Activated naive CD4-positive, alpha-beta T cell (primary cell): Measurements from ENCODE around the gene NTN3.

Experiments used
- DNase-seq, 4 experiments: peaks; one replicate each; lab custom pipeline; 2025; lab: John Stamatoyannopoulos, UW

The NTN3 gene

DNA sequence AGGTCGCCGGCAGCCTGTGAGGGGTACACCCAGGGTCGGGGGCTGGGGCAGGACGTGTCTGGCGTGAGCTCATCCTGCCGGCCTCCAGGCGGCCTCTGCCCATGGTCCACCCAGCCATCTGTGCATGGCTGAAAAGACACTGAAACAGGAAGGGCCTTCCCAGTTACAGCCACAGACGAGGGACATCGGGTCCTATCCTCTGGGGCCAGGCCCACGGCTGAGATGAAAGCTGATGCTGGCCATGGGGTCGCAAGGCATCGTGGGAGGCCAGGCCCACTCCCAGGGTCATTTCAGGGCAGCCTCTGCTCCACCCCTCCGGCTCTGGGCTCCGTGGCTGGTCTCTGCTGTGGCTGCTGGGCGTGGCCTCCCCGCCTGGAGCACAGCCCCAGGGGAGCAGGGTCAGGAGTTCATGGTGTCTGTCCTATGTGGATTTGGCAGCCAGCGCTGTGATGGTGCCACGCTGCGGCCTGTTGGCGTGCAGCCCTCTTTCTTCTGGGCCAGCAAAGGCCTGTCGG lies 26.1 kb downstream of the NTN3 start:
- no peak for DNase-seq

DNA sequence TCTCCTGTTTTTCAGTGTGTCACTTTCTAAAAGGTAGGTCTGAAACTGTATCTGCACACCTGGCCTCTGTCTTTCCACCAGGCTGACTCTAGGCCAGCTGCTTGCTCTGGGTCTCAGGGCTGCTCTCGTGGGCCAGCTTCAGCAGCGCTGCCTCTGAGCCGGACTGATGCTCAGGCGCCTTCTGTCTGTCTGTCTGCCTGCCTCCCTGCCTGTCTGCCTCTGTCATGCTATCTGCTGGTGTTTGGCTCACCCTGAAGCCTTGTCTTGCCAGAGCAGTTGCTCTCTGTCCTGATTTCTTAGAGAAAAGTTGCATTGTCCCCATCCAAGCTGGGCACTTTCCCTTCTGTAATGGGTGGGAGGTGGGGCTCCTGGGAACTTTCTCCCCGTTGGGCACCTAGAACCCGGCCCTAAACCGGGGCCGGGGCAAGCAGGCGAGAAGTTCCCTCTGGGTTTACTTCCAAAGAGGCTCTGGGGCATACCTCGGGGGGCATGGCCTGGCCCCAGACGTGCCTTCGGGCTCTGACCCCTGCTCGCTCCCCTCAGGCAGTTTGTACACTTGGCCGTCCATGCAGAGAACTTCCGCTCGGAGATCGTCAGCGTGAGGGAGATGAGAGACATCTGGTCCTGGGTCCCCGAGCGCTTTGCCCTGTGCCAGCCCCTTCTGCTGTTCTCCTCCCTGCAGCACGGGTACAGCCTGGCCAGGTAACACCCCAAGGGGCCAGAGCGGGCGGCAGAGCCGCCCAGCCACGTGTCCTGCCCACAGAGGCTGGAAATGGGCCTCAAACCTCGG lies 26.8 kb downstream of the NTN3 start:
- DNase-seq = no peak

GRCh38 chr16:2498531-2499253 lies 27.6 kb downstream of the NTN3 start:
- DNase-seq = no peak

DNA sequence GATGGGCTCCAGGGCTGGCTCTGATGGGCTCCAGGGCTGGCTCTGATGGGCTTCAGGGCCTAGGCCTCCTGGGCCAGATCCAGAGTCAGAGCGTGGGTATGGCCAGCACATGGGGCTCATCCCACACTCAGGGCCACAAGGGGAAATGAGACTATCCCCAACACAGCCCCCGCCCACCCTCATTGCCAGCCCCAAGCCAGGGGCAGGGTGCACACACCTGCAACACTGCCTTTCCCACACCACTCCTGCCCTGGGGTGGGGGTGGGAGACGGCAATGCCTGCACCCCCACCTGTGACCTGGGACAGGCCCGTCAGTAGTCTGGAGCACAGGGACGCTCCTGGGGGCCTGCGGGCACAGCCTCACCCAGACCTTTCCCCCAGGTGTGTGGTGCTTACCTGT lies 28.4 kb downstream of the NTN3 start:
- DNase-seq = no peak

- DNase-seq = no peak
Observed at GRCh38 chr16:2499890-2500429, 28.9 kb downstream of the NTN3 start.

- DNase-seq = no peak
Observed at GRCh38 chr16:2500430-2500917, 29.4 kb downstream of the NTN3 start.

DNA sequence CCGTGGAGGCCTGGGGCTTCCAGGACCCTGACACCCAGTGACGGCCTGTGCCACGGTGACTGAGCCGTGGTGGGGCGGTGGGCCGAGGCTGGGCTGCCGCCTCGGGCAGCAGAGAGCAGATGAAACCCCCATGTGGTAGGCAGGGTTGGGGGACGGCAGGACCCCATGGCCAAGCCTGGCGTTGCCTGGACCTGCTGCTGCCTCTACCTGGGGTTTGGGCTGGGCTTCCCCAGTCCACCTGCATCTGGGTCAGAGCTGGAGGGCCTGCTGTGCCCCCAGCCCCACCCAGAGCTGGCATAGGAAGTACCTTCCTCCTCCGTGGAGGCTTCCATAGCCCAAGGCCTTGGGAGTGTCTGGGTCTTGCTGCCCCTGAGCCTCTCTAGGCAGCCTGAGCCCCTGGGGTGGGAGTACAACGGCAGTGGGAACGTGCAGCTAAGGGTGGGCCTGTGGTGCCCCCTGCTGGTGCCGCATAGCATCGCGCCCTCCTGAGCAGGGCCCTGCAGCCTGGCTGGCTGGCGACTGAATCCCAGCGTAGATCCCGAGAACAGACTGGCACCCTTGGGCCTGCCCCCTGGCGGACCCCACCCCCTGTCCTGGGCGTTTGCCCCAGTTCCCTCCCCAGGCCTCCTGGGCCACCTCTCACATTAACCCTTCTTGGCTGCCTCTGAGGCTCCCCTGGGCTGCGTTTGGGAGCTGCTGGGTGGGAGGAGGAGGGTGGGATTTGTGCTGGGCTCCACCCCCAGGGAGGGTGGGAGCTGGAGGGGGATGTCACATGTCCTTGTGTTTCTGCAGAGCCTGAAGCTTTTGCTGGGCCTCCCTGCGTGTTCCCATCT lies 30.0 kb downstream of the NTN3 start:
- peak; percentile 40 to 76 (median 70) for DNase-seq

GRCh38 chr16:2501946-2502895 lies 31.1 kb downstream of the NTN3 start:
- DNase-seq = no peak

- no peak for DNase-seq
Observed at GRCh38 chr16:2505695-2506094, 34.6 kb downstream of the NTN3 start.

DNA sequence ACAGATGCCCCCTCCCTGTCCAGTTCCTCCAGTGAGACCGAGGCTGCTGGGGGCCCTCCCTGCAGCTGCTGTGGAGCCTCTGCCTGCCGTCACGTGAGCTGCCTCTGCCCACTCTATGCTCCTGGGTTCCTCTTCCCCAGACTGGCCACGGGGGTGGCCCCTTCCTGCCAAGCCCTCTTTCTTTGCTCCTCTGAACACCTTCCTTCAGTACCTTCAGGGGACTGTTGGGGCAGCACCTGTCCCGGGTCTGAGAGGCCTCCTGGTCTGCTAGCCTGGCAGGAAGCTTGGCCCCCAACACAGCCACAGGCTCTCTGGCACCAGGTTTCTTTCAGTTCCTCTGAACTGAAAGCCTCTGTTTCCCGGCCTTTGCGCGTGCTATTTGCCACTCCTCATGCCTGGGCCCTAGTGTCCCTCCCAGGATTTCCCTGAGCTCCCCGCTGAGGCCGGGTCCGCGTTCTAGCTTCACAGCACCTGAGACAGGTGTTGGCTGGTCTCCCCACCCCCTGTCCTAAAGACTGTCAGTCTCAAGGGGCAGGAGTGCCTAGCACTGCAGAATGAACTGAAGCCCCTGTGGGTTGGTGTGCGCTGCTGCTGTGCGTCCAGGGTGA lies 36.1 kb downstream of the NTN3 start:
- no peak for DNase-seq

GRCh38 chr16:2507665-2508064 lies 36.6 kb downstream of the NTN3 start:
- no peak for DNase-seq

DNA sequence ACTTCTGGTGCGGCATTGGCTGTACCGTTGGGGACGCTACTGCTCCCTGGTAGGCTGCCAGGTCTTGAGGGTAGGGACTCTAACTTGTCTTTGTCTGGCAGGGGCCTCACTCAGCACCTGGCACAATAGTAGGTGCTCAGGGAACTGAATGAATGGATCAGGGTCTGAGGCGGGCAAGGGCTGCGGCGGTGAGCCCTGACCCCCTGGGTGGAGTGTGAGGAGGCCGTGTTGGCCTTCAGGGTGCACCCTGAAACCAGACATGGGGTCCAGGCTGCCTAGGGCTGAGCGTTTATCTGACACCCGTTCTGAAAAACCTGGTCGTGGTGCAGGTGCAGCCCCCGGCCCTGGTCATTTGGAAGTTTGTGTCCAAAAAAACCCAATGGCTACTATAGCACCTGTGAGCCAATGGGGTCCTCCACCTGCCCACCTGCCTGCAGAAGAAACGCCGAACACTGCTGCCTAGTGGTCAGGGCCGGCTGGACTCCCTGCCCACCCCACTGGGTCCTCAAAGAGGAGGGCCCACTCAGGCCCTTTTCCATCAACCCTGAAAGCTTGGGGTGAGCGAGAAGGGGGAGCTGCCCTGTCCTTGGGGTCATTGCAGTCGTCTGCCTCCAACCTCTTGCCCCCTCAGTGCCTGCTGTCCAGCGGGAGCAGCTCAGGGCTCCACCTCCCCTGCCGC lies 37.8 kb downstream of the NTN3 start:
- DNase-seq = no peak

- no peak for DNase-seq
Observed at GRCh38 chr16:2511128-2511800, 40.2 kb downstream of the NTN3 start.

DNA sequence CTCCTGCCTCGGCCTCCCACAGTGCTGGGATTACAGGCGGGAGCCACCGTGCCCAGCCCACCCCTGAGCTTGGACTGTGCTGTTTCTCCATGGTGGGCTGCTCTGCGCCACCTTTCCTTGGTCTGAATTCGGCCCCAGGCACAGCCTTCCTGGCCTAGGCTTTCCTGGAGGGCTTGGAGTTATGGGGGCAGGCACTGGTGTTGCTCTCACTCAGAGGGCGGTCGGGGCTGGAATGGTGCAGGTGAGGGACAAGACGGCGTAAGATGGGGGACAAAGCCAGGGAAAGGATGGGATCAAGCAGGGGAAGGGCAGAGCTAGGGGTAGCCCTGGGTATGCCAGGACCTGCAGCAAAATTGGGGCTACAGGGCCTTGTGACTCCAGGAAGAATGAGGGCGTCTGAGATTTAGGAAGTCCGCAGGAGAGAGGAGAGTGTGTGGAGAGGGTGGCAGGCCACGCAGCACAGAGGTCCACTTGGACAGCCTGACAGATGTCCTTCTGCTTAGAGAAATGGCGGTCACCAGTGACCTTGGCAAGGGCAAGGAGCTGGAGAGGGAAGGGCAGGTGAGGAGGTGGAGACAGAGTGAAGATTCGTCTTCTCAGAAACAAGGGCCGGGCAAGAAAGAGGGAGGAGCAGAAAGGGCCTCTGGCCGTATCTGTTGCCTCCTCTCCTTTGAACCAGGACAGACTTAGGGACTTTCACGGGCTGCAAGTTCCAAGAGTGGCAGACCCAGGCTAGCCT lies 41.1 kb downstream of the NTN3 start:
- no peak for DNase-seq

- DNase-seq = no peak
Observed at GRCh38 chr16:2512735-2513404, 41.8 kb downstream of the NTN3 start.

DNA sequence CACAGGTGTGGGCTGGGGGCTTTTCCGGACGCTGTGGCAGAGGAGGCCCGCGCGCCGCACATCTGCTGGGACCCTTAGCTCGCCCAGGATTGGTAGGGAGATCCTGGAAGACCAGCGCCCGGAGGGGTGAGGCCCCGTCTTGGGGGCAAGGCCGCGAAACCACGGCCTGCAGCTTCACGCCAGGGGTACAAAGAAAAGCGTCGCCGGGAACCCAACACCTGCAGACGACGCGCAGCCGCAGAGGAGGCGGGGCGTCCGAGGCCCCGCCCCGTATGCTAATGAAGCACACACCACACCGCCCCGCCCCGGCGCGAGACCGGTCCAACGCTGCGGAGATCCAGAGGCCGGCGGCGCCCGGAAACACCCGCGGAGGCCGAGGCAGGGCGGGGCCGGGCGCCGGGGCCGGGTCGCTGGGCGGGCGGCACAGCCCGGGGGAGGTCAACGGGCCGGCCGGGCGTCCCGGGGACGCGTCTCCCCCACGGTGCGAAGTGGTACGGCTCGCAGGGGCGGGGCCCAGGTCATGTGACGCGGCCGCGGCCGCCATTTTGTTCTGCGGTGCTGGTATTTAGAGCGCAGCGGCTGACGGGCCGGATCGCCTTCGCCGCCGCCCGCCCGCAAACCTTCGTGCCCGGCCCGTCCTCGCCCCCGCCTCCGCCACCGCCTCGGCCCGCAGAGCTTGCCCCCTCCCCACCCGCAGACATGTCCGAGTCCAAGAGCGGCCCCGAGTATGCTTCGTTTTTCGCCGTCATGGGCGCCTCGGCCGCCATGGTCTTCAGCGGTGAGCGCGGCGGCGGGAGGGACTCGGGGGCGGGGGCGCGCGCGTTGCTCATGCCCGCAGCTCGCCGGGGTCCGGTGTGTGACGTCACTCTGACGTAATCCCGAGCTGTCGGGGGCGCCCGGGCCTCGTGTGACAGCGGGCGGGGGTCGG lies 42.6 kb downstream of the NTN3 start, which contains the start of gene ATP6V0C:
ATP6V0C (plus strand) TSS at position 548 of the 928 bp plus-strand sequence; CDS start at position 700, 152 bp downstream.
- DNase-seq = peak; percentile 82 to 93 (median 88)
